HL-60/S4 (cell line): ENCODE measurements around the gene RDH11.

Experiments used
- in situ Hi-C: fragments of 300-500 bp; cut with MboI; formaldehyde crosslinking; loops from 2 replicates; pipeline ENCODE4 v1.14.3; 2022; ENCODE audit warnings: low sequenced_read_pairs

RDH11 gene

DNA sequence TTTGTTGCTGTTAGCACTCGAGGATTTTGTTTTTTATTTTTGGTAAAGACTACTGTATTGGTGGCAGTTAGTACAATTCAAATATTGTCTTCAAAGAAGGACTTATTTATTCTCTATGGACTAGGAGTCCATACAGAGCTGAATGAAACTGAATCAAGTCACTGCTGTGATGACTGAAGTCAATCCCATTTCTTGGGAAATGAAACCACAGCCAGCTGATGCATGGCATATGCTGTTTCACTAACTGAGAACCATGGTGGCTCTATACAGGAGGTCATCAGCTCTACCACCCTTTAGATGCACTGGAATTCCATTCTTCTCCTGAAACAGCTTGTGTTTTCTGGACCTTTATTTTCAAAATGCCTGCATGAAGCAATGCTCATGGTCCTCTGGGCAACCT lies 43.4 kb downstream of the RDH11 start:
- in situ Hi-C loops: no loop called here

DNA sequence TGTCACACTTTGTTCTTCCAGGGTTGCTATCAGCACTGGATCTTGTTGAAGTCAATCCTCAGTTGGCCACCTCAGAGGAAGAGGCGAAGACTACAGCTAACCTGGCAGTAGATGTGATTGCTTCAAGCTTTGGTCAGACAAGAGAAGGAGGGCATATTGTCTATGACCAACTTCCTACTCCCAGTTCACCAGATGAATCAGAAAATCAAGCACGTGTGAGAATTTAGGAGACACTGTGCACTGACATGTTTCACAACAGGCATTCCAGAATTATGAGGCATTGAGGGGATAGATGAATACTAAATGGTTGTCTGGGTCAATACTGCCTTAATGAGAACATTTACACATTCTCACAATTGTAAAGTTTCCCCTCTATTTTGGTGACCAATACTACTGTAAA lies 44.9 kb downstream of the RDH11 start:
- in situ Hi-C loops: no loop called here

DNA sequence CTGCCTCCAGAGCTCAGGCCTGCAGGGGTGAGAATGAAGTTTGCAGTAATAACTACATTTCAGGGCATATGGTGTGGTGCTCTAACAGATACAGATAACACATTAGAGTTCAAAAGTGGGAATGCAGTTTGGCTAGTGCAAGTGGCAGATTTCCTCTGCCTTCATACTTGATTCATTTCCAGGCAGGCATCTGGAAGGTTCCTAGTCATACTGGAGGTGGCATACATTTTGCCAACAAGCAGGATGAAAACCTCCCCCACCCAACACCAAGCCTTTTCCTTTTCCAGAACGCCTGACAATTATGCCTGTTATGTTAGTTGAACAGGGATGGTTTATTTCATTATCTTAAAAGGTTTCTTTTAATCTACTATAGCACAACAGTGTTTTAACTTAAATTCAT lies 45.4 kb downstream of the RDH11 start:
- in situ Hi-C loops: no loop called here

DNA sequence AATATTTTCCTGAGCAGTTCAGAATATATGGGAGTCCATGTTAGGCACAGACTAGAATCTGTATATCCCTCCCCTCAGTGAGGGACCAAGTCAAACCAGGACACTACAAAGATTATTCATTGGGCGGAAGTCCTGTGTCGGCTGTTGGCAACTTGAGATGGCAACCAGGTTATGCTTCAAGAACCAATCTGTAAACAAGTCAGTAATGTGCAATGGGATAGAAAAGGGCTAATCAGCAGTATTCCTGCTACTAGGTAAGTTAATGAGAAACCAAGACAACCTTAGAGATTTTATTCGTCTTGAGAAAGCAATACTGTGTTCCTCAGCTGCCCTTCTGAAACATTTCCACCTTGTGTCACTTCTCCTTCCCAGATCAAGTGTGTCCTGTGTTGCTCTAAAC lies 49.4 kb downstream of the RDH11 start:
- in situ Hi-C loops: no loop called here

DNA sequence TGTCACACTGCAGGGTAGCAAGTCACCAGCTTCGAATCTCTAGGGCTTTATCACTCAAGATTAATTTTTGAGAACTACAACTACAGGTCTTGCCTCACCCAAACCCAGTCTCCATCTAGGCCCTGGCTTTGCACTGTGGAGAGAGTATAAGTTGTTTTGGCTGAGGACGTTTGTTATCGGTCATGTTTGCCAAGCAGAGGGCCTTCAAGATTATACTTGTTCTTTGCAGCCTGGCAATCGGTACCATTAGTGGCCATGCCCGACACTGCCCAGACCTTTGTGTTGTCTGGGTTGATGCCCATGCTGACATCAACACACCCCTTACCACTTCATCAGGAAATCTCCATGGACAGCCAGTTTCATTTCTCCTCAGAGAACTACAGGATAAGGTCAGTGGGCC lies 50.1 kb downstream of the RDH11 start:
- in situ Hi-C loops: no loop called here

DNA sequence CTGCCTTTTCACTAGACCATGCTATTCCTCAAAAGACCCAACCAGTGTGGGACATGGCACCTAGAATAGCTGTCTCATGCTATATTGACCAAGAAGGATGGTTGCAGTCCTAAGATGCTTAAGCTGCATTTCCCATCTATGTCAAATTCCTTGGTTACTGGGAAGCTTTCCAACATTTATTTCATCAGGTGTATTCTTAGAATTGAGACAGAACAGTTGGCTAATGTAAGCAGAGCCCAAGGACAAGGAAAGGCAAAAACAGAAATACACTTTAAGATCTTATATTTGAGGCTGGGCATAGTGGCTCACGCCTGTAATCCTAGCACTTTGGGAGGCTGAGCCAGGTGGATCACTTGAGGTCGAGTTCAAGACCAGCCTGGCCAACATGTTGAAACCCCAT lies 51.1 kb downstream of the RDH11 start:
- in situ Hi-C loops: no loop called here

DNA sequence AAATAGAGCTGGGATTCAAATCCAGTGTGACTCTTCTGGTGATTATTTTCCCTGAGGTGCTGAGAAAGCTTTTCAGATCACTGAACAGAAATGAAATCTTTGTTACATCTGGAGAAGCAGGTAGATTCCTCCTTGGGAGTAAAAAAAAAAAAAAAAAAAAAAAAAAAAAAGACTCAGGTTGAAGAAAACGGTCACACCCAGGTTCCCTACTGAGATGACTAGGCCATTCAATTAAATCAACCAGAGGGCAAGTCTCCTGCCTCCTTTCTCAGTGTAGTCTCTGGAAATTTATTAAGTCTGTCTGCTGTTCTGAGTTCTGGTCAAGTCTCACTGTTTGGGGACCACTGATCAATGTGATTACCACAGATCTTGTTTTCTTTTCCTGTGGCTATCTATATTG lies 51.9 kb downstream of the RDH11 start:
- in situ Hi-C loops: no loop called here

DNA sequence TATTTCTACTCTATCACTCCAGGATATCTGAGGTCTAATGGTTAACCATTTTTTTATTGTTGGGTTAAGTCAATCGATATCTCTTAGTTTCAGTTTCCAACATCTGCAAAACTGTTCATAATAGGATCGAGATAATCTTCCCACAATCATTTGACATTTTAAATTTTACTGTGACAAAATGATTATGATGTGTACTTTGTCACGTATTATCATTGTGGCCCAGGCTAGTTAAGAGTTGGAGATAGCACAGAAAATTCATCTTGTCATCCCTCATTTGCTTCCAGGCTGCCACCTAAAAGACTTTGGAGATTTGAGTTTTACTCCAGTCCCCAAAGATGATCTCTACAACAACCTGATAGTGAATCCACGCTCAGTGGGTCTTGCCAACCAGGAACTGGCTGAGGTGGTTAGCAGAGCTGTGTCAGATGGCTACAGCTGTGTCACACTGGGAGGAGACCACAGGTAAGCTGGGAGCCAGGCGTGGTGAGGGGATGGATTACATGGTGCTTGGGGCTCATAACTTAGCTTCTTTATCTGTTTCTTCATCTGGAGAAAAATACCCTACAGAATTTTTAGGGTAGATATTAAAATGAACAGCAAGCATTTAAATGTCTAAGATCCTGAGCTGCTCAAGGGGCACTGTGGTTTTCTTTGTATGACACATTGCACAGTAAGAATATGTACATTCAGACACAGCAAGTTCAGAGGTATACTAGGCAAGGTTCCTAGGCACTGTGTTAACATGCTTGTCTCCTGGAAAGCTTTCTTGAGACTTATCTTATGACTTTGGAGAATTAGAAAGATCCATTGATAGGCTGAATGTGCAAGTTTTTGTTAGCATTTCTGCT lies 53.4 kb downstream of the RDH11 start:
- in situ Hi-C loops: no loop called here

DNA sequence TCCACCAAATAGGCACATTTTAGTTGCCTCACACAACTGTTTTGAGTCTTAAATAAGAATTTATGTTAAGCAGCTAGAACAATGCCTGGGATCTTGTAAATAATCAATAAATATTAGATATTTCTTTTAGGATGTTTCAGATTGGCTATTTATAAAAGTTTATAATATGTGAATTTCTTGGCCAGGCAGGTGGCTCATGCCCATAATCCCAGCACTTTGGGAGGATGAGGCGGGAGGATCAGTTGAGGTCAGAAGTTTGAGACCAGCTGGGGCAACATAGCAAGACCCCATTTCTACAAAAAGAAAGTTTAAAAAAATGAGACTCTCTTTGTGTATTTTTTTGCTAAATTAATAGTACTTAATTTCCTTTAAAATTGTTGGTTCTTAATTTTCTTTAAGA lies 54.1 kb downstream of the RDH11 start:
- in situ Hi-C loops: no loop called here

DNA sequence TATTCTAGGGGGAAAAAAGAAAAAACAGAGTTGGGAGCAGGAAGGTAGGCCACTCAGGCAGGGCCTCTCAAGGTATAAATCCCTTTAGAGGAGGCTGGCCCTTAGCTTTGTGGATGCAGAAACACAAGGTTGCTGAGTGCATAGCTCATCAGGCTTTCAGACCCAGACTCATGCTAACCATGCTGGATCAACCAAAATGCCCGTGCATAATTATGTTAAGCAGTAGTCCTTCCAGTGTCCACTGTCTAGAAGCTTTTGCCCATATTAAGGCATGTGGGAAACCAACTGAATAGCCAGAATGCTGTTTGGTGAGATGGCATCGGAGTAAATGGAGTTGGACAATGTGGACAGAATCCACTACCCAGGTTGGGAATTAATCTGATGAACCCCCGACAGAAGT lies 56.9 kb downstream of the RDH11 start:
- in situ Hi-C loops: no loop called here

DNA sequence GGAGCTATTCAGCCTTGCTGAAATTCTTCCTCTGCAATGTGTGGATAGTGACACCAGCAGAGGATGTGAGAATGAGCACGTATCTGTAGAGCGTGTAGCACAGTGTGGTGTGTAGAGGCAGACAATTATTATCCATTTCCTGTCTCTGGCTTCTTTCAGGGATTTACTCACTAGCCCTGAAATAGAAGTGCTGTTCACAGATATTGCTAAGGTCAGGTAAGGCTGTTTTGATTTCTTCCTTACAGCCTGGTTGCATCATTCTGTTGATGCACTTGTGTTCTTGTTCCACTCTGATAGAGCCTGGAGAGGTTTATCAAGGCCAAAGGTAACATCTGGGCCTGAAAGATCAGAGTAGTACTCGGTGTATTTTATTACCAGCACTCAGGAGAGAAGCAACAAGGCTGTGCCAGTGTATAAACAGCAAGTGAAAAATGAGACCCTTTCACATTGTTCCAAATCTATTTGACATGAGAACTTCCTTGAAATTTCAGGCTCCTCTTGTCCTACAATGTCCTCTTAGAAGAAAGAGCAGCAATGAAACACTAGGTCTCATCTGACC lies 59.1 kb downstream of the RDH11 start:
- in situ Hi-C loops: no loop called here

DNA sequence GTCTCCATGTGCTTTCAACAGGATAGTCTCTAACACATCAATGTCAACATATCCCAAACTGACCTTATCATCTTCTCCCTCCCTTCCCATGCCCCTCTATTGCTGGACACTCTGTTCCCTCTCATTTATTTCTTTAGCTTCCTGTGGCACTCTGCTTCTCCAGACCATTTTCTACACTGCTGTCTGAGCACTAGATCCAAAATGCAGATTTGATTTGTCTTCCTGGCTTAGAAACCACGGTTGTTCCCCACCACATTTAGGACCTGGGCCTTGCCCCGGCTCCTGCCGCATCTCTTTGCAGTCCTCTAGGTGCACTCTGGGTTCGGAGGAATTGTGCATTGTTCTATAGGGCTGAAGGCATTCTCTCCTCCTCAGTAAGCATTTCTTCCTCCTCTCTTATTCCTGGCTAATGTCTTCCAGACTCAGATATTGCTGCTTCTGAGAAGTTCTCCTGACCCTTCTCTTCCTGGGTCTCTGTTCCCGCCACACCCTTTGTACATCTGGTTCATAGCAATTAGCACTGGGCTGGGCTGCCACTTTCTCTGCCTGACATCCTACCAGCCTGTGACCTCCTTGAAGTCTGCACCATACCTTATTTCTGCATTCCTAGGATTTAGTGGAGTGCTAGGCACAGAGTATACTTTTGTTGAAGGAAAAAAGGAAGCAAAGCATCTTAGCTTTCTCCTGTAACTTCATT lies 62.0 kb downstream of the RDH11 start:
- in situ Hi-C loops: no loop called here

DNA sequence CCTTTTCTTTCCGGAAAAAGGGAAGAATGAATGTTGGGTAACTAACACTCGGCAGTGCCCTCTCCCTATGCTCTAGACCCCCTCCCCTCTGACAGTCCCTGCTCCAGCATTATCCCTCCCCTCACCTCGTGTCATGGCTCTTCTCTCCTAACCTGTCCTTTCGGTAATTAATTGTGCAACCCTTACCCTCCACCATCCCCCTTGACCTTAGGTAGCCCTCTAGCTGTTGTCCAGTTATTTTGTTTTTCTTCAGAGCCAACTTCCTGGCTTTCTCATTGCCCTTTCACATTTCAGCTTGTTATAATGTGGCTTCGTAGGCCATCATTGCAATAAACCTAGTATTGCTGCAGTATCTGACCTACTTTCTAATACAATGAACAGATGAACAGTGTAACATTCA lies 64.6 kb downstream of the RDH11 start:
- in situ Hi-C loops: no loop called here

DNA sequence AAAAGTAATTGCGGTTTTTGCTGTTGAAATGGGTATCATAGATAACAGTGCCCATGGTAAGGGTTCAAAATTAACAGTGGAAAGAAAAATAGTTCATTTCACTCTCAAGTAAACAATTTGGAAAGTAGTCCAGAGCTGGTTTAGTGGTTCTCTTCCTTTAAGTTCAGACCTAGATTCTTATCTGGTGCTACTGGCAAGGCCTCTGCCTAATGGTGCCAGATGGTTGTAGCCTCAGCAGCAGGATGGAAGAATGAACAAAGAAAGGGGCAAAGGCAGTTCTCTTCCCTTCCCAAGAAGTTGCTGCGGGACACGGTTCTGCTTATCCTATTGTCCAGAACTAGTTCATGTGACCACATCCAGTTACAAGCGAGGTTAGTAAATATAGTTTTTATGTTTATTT lies 65.4 kb downstream of the RDH11 start:
- in situ Hi-C loops: no loop called here

DNA sequence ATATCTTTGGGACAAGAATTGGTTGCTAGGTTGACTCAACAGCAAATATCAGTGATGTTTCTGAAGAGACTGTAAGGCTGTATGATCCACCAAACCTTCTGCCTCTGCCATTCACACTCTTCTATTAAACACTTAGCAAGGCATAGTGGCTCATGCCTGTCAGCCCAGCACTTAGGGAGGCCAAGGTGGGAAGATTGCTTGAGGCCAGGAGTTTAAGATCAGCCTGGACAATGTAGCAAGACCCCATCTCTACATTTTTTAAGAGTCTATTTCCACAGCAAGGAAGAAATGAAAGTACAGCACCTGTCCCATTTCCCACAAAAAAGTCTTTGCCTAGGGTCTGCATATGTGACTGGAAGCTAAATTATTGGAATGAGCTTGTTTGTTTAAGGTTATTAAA lies 68.0 kb downstream of the RDH11 start:
- in situ Hi-C loops: no loop called here
